K562 treated with DMSO at 1 percent for 12 hours (cell line): Measurements from ENCODE around the gene RFFL. TPM values are rescaled to one million over a fixed set of nuclear protein-coding genes. Genes with fewer than 3 reads are reported as not detected.

Experiments used
- total RNA-seq: library from RNA; unstranded; fragments of 300-600 nt; gene quantifications from 2 replicates; pipeline ENCODE4 v1.2.3, GENCODE V29; 2022; ENCODE audit not compliant: insufficient read depth

Gene RFFL, protein sequence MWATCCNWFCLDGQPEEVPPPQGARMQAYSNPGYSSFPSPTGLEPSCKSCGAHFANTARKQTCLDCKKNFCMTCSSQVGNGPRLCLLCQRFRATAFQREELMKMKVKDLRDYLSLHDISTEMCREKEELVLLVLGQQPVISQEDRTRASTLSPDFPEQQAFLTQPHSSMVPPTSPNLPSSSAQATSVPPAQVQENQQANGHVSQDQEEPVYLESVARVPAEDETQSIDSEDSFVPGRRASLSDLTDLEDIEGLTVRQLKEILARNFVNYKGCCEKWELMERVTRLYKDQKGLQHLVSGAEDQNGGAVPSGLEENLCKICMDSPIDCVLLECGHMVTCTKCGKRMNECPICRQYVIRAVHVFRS
- 4.1 and 21.5 TPM in 2 replicates for total RNA-seq

DNA sequence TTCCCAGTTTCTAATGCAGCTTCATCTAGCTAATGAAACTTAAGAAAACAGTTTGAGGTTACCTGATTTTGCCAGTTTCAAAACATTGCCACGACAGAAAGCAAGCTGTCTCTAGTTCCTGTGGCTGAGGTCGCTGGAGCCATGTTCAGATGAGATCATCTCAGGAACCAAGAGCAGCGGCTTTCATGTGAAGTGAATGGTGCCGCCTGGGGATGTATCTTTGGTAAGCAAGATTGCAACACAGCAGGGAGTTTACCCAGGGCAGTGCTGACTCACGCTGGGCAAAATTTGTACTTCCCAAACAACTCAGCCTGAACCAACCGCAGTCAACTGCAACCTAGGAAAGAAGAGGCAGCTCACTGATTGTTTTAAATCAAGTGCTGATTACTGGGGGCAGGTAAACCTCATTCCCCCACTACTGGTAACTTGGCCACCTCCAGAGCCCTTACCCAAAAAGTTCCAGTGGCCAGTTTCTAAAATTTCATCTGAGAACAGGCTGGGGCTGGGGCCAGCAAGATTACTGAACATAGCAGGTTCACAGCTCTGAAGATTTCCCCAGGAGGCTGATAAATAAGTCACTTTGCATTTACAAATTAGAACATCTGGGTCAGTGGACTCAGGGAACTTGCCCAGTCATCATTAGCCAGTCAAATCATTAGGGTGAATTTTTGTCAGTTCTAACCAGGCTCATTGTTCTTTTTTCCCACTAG is at the start of gene RFFL:
Gene RFFL, minus strand, starts transcription at position 194 of the 710 bp plus-strand sequence. CDS start 37,154 bp downstream, outside the sequence.

GRCh38 chr17:34980353-34980680 is 83.2 kb downstream of the RFFL start, which contains the start of gene LIG3:
Gene LIG3 (plus strand): TSS chr17:34980512. CDS start chr17:34983006, 2,494 bp downstream.

DNA sequence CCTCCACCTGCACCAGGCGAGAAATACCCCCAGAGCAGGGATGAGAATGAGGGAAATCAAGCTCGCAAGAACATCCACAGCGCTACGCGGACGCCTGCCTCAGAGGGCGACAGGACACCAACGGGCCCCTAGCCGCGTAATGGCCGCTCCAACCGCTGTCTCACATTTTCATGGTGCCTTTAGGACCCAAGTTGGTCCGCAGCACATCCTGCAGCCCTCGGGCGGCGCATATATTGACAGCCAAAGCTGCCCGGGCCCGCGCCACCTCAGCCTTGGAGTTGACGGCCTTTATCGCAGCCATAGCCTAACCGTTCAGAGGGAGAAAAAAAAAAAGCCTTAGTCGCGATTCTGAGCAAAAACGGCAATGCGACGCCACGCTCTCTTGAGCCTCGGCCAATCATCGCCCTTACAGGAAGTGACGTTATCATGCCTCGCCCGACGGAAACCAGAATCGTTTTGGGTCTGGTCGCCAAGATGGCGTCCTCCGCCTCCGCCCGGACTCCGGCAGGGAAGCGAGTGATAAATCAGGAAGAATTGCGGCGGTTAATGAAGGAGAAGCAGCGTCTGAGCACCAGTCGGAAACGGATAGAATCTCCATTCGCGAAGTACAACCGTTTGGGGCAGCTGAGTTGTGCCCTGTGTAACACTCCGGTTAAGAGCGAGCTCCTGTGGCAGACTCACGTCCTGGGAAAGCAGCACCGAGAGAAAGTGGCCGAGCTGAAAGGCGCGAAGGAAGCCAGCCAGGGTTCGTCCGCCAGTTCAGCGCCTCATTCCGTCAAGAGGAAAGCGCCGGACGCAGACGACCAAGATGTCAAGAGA is 102.2 kb downstream of the RFFL start, which contains the start of the genes CCT6B and ZNF830:
Gene CCT6B, minus strand, starts transcription at position 368 of the 819 bp plus-strand sequence. Its CDS starts 67 bp downstream, at position 301.
Gene ZNF830, plus strand, starts transcription at position 448 of the 819 bp plus-strand sequence. Its CDS starts 27 bp downstream, at position 475.

Other genes starting within 250 kb of the RFFL start
- gene CCT6B, start 102.2 kb downstream of the RFFL start, total RNA-seq, result 0.90 and 3.9 TPM in 2 replicates
- 7.8 and 17.1 TPM in 2 replicates for gene ZNF830, start 102.2 kb downstream of the RFFL start, total RNA-seq
- 9.8 and 26.3 TPM in 2 replicates for gene LIG3, start 83.2 kb downstream of the RFFL start, total RNA-seq
- 7.4 and 10.8 TPM in 2 replicates for gene RAD51D, start 56.2 kb upstream of the RFFL start, total RNA-seq
- not detected in 2 replicates for gene FNDC8, start 57.9 kb upstream of the RFFL start, total RNA-seq
- 11.5 and 12.8 TPM in 2 replicates for gene NLE1, start 78.6 kb upstream of the RFFL start, total RNA-seq
- not detected in 2 replicates for gene UNC45B, start 84.1 kb upstream of the RFFL start, total RNA-seq
- not detected in 2 replicates for gene SLC35G3, start 130.7 kb upstream of the RFFL start, total RNA-seq
- gene SLFN5, start 179.4 kb upstream of the RFFL start, total RNA-seq, result 0.84 and 1.3 TPM in 2 replicates